ENCODE data around the gene ALPI. TPM values are rescaled to one million over a fixed set of nuclear protein-coding genes. Genes with fewer than 3 reads are reported as not detected.

The ALPI gene
- total RNA-seq, 1 experiment from 2014 or later, result not detected

DNA sequence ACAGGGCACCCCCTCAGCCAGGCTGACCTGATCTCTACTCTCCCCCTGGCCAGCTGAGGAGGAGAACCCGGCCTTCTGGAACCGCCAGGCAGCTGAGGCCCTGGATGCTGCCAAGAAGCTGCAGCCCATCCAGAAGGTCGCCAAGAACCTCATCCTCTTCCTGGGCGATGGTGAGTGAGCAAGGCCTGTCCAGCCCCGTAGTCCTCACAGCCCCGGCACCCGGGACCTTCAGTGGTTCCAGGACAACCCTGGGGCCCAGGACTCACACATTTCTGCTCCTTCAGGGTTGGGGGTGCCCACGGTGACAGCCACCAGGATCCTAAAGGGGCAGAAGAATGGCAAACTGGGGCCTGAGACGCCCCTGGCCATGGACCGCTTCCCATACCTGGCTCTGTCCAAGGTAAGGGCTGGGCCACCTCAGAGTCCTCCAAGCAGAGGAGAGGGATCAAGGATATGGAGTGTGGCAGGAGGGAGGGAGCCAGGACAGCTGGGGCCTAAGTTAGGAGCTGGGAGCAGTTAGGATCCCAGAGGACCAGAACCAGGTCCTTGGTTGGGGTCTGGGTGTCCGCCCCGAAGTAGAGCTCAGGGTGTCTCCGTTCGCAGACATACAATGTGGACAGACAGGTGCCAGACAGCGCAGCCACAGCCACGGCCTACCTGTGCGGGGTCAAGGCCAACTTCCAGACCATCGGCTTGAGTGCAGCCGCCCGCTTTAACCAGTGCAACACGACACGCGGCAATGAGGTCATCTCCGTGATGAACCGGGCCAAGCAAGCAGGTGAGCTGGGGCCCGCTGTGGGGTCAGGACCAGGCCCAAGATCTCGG is 555 bp downstream of the ALPI start:
- no peaks in the 10 kb centered on the region for H3K9me3 Mint-ChIP-seq (ENCODE audit: low read depth, unreplicated experiment)
- H3K4me3 Mint-ChIP-seq (ENCODE audit: low read depth, unreplicated experiment), result no peak overlapping the region
- H3K36me3 Mint-ChIP-seq (ENCODE audit: insufficient read depth, unreplicated experiment), result no peaks in the 10 kb centered on the region
- intact Hi-C loops (cut with micrococcal nuclease; ENCODE audit: unreplicated experiment), result no loop called here
- CTCF ChIA-PET, result no interaction called here
- H3K27ac Mint-ChIP-seq (ENCODE audit: unreplicated experiment), result no peak overlapping the region
- no peak for DNase-seq
- H3K27me3 Mint-ChIP-seq (ENCODE audit: unreplicated experiment), result peaks cover 93% of the 10 kb centered on the region
- TF ChIP-seq, protein P1, sequence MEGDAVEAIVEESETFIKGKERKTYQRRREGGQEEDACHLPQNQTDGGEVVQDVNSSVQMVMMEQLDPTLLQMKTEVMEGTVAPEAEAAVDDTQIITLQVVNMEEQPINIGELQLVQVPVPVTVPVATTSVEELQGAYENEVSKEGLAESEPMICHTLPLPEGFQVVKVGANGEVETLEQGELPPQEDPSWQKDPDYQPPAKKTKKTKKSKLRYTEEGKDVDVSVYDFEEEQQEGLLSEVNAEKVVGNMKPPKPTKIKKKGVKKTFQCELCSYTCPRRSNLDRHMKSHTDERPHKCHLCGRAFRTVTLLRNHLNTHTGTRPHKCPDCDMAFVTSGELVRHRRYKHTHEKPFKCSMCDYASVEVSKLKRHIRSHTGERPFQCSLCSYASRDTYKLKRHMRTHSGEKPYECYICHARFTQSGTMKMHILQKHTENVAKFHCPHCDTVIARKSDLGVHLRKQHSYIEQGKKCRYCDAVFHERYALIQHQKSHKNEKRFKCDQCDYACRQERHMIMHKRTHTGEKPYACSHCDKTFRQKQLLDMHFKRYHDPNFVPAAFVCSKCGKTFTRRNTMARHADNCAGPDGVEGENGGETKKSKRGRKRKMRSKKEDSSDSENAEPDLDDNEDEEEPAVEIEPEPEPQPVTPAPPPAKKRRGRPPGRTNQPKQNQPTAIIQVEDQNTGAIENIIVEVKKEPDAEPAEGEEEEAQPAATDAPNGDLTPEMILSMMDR (IDR thresholded peaks at IDR 0.05; ENCODE audit: unreplicated experiment), result no peak
- no TSS peak for BruUV-seq (replicated peaks)
- no peaks in the 10 kb centered on the region for H3K4me1 Mint-ChIP-seq (ENCODE audit: low read depth, unreplicated experiment)

DNA sequence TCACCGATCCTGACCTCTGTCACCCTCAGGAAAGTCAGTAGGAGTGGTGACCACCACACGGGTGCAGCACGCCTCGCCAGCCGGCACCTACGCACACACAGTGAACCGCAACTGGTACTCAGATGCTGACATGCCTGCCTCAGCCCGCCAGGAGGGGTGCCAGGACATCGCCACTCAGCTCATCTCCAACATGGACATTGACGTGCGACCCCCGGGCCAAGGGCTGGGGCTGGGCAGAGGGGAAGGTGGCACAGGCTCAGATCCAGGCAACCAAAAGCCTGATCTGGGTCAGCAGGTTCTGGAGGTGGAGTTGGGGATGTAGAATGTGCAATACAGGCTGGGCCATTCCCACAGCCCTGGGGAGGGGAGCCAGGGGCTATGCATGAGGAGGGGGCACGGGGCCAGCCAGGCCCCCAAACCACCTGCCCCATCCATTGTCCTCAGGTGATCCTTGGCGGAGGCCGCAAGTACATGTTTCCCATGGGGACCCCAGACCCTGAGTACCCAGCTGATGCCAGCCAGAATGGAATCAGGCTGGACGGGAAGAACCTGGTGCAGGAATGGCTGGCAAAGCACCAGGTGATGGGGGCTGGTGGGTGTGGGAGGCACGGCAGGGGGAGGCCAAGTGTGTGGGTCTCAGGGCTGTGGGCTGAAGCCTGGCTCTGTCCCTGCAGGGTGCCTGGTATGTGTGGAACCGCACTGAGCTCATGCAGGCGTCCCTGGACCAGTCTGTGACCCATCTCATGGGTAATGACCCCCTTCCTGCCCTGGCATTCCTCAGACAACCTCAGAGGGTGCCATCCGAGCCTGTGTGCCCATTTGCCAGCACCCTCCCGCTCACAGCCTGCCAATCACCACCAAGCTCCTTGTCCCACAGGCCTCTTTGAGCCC is 1.4 kb downstream of the ALPI start:
- CTCF ChIA-PET, result no interaction called here
- DNase-seq, result no peak
- Mint-ChIP-seq H3K4me1 (ENCODE audit: low read depth, unreplicated experiment) (no peaks in the 10 kb centered on the region), H3K4me3 (ENCODE audit: low read depth, unreplicated experiment) (no peak overlapping the region), H3K27ac (ENCODE audit: unreplicated experiment) (no peak overlapping the region), H3K9me3 (ENCODE audit: low read depth, unreplicated experiment) (no peaks in the 10 kb centered on the region), H3K27me3 (ENCODE audit: unreplicated experiment) (peaks cover 97% of the 10 kb centered on the region), H3K36me3 (ENCODE audit: insufficient read depth, unreplicated experiment) (no peaks in the 10 kb centered on the region)
- no TSS peak for BruUV-seq (replicated peaks)
- TF ChIP-seq, protein P1 (IDR thresholded peaks at IDR 0.05; ENCODE audit: unreplicated experiment), result no peak
- intact Hi-C loops (cut with micrococcal nuclease; ENCODE audit: unreplicated experiment), result no loop called here

DNA sequence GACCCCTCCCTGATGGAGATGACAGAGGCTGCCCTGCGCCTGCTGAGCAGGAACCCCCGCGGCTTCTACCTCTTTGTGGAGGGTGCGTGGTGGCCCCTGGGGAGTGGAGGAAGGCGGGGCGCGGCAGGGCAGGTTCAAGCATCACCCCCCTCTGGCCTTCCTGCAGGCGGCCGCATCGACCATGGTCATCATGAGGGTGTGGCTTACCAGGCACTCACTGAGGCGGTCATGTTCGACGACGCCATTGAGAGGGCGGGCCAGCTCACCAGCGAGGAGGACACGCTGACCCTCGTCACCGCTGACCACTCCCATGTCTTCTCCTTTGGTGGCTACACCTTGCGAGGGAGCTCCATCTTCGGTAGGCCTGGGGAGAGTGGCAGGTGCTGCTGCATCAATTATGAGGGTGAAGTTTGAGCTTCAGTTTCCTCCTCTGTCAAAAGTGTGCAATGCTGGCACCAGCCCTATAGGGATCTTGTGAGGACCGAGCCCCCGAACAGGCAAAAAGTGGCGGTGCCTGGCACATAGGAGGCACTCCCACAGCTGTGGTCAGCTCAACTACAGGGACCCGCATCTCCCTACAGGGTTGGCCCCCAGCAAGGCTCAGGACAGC is 2.2 kb downstream of the ALPI start:
- TF ChIP-seq, protein P1 (IDR thresholded peaks at IDR 0.05; ENCODE audit: unreplicated experiment), result no peak
- H3K9me3 Mint-ChIP-seq (ENCODE audit: low read depth, unreplicated experiment), result no peaks in the 10 kb centered on the region
- CTCF ChIA-PET, result no interaction called here
- H3K27ac Mint-ChIP-seq (ENCODE audit: unreplicated experiment), result no peak overlapping the region
- H3K4me3 Mint-ChIP-seq (ENCODE audit: low read depth, unreplicated experiment), result no peak overlapping the region
- intact Hi-C loops (cut with micrococcal nuclease; ENCODE audit: unreplicated experiment), result no loop called here
- H3K36me3 Mint-ChIP-seq (ENCODE audit: insufficient read depth, unreplicated experiment), result no peaks in the 10 kb centered on the region
- BruUV-seq (replicated peaks), result no TSS peak
- peaks cover 97% of the 10 kb centered on the region for H3K27me3 Mint-ChIP-seq (ENCODE audit: unreplicated experiment)
- no peak for DNase-seq
- H3K4me1 Mint-ChIP-seq (ENCODE audit: low read depth, unreplicated experiment), result no peaks in the 10 kb centered on the region

DNA sequence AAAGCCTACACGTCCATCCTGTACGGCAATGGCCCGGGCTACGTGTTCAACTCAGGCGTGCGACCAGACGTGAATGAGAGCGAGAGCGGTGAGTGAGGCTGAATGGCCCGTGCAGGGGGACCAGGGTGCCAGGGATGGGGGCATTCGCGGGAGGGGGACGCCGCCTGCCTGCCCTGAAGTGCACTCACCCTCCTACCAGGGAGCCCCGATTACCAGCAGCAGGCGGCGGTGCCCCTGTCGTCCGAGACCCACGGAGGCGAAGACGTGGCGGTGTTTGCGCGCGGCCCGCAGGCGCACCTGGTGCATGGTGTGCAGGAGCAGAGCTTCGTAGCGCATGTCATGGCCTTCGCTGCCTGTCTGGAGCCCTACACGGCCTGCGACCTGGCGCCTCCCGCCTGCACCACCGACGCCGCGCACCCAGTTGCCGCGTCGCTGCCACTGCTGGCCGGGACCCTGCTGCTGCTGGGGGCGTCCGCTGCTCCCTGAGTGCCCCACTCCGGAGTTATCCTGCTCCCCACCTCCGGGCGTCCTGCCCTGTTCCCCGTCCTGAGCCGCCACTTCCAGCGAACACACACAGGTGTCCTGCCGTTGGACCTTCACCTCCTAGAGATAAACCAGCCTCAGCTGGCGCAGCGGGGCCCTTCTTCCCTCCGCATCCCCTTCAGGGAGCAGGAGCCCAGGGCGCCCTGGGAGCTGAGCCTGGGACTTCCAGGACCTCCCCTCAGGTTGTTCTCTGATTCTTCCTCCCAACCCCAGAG is 2.9 kb downstream of the ALPI start:
- no peak for DNase-seq
- H3K4me1 Mint-ChIP-seq (ENCODE audit: low read depth, unreplicated experiment), result no peaks in the 10 kb centered on the region
- no peak overlapping the region for H3K27ac Mint-ChIP-seq (ENCODE audit: unreplicated experiment)
- no peak overlapping the region for H3K4me3 Mint-ChIP-seq (ENCODE audit: low read depth, unreplicated experiment)
- peaks cover 97% of the 10 kb centered on the region for H3K27me3 Mint-ChIP-seq (ENCODE audit: unreplicated experiment)
- no peaks in the 10 kb centered on the region for H3K36me3 Mint-ChIP-seq (ENCODE audit: insufficient read depth, unreplicated experiment)
- intact Hi-C loops (cut with micrococcal nuclease; ENCODE audit: unreplicated experiment), result no loop called here
- TF ChIP-seq, protein P1 (IDR thresholded peaks at IDR 0.05; ENCODE audit: unreplicated experiment), result no peak
- no TSS peak for BruUV-seq (replicated peaks)
- CTCF ChIA-PET, result no interaction called here
- no peaks in the 10 kb centered on the region for H3K9me3 Mint-ChIP-seq (ENCODE audit: low read depth, unreplicated experiment)

Measured in Calu3 (cell line).